HK-2 (cell line): ENCODE results near the gene SEL1L3.

Source experiments
- DNase-seq: peaks from one replicate; pipeline ENCODE4 v3.0.0-alpha.2; 2018; ENCODE audit not compliant: unreplicated experiment

Gene SEL1L3

DNA sequence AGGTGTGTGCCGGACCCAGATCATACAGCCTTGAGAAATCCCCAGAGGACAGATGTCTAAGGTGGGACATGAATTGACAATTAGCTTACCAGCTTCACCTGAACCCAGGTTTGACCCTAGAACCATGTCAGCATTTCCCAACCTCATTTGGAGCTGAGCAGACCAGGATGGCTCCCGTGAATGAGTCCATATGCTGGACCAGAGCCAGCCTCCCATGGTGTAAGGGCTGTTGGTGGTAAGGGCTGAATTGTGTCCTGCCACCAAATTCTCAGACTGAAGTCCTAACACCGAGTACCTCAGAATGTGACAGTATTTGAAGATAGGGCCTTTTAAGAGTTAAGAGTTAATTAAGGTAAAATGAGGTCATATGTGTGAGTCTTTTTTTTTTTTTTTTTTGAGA, 118.8 kb downstream of the SEL1L3 start:
- DNase-seq, result no peak

DNA sequence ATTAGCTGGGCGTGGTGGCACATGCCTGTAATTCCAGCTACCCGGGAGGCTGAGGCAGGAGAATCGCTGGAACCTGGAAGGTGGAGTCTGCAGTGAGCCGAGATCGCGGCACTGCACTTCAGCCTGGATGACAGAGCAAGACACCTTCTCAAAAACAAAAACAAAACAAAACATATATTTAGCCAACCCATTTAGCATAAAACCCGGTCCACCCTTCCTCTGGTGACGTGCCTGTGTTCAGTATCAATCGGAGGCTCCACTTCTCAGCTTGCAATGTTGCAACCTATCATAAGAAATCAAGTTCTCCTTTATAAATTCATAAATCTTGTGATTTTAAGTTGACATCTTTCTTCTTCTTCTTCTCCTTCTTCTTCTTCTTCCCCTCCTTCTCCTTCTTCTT, 133.2 kb downstream of the SEL1L3 start:
- DNase-seq, result no peak

DNA sequence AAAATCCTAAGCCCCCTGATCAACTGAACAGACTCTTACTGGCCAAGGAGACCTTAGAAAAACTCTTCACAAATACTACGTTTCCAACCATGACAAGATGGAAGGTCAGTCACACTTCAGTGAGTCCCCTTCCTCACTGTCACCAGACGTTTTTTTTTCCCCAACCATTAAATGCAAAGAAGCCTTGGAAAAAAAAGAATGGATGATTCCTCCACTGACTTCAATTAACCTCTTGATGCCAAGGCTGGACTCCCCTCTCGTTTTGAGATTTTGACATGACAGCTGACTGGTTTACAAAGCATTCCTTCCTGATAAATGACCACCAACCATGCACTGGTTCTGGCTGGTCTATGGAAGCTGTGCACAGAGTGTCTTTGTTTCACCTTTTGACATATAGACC, 133.9 kb downstream of the SEL1L3 start:
- no peak for DNase-seq

DNA sequence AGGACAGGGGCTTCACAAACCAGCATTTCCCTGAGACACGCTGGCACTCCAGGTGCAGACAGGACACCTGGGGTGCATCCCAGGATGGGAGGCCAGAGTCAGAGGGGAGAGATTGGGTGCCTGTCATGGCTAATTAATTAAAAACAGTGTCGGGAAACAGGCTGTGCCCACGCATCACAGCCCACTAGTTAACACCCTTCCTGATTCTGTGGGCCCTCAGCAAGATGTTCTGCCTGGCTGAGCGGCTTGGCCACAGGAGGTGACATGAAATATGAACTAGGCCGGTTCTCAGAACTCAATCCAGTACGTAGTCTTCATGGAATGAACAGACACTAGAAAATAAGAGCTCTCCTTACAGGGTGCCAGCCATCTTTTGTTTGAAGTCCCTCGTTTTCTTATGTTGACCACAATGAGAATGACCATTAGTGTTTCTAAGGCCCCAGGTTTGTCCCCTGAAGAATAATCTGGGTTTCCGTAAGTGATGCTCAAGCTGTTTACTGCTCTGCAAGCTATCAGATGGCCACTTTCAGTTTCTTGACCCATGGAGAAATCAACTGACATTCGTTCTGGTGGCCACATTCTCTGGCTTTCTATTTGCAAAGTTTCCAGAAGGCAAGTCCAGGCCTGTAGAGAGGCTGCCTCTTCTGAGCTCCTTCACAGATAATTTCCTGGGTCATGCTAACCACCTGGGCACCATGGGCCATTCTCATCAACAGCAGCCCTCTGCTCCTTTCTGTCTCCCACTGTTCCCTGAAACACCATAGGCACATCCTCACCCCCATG, 134.9 kb downstream of the SEL1L3 start:
- no peak for DNase-seq

DNA sequence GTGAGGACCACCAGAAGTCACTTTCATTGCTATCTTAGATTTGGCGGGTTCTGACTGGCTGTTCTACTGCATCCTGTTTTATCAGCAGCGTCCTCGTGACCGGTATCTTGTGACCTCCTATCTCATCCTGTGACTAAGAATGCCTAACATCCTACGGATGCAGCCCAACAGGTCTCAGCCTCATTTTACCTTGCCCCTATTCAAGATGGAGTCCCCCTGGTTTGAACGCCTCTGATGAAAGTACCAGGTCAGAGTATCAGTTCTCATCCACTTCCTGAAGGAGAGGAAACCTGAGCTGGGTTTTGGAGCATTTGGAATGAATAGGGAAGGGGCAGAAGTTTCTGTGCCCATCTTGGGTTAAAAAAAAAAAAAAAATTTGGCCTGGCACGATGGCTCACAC, 136.9 kb downstream of the SEL1L3 start:
- no peak for DNase-seq

DNA sequence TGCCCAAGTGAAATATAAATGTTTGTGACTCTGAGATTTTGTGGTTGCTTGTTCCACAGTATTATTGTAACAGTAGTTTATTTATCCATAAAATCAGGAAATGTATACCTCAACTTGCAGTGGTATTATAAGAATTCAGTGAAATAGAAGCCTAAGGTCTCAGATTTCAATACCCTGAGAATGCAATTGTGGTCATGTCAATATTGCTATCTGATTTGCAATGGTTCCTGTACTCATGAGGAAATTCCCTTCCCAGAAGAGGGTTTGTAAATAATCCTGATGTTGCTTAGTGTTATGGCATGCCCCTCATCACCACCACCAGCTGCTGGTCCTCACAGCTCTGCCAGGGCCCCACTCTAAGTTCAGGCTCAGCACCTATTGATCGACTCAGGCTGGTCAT, 139.4 kb downstream of the SEL1L3 start:
- DNase-seq, result no peak

DNA sequence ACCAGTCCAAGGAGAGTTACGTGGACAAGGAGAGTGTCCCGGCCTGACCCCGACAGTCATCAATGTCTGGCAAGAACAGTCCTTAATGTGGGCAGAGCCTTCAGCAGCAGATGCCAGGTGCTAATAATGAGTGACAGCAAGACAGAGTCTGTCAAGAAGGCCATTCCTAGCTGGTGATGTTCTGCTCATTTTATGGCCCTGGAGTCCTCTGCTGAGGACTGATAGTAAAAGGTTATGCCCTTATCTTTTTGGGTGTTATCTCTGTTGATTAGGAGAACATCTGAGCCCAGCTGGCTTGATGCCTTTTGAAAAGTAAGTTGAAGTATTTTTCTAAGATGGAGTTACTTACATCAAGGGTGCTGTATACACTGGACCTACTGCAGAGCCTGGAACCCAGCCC, 139.8 kb downstream of the SEL1L3 start:
- no peak for DNase-seq

DNA sequence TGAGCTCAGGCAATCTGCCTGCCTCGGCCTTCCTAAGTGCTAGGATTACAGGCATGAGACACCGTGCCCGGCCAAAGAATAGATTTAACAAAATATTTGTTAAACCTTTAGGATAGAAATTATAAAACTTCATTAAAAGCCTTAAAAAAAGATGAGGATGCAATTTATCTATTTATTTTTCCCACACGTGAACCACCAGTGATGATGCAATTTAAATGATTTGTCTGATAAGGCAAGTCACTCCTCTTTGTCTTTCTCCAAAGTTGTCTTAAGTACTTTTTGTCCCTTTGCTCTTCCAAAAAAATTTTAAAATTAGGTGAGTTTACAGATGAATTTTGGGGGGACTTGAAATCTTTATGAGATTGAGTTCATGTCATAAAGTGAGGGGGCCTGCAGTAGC, 149.0 kb downstream of the SEL1L3 start:
- DNase-seq, result no peak

DNA sequence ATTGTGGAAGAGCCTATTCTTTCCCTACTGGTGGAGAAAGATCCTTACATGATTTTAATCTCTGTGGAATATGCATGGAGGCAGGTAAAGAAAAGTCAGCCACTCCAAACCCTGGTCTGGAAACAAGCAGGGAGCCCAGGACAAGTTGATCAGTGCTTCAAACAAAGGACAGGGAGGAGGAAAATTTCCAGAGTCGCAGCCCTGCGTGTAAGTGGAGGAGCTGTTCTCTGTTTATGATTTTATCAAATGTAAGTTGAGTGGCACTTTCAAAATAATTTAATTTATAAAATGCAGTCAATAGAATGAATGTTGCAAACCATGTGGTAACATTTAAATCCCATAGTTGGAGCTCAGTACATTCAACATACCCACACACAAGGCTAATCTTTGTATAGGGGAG, 150.2 kb downstream of the SEL1L3 start:
- DNase-seq, result no peak

DNA sequence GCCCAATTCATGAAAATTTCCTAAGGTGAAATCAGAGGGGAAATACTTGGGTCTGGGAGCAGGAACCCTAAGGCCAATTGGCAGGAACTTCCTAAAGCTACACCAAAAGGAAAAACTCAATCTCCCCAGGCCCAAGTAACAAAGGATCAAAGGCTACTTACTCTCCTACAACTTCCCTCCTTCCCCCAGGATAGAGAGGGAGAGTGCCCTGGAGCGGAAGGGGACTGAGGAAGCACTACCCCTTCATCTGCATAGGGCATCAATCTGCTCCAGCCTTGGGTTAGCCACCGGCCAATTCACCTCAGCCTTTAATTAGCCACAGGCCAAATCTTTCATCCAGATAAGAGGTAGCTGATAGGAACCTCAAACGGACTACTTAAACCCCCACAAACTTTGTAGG, 152.2 kb downstream of the SEL1L3 start:
- no peak for DNase-seq

DNA sequence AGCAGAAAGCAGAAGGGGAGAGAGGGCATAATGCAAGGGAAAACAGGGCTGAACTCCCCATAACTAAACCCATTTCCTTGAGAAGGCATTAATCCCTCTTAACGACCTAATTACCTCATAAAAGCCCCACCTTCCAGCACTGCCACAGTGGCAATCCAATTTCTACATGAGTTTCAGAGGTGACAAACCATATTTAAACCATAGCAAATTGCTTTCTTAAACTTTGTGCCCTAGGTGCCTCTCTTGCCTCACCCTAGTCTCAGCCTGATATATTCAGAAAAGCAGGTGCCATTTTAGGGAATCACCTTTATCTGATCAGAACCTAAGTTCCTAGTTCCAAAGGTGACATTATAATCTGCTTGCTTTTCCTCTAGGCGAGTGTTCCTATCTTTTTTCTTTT, 158.3 kb downstream of the SEL1L3 start:
- no peak for DNase-seq

DNA sequence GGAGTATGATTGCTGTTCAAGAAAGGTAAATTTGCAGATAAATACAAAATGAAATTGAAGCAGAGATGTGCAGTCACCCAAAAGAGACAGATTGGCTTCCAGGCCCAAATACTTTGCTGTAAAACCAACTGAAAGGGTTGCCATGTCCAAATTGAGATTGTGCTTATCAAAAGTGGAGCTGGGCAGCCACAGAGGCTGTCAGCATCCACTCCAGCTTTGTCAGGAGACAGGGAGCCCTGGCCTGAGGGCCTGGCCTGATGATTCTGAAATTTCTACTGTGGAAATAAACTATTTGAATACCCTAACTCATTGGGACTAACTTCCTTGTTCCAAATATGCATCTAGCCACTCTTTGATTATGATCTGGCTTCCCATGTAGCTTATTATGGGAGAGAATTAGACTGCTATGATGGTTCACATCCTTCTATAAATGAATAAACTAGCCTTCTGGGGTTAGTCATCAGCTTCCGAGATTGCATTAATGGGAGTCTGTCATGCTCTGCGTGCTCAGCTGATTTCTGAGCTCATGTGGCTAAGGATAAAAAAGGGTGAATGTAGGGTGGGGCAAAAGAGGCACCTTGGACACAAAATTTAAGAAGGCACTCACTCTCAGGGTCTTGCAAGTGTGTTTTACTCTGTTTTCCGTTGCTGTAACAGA, 158.9 kb downstream of the SEL1L3 start:
- peak; percentile 31 for DNase-seq

DNA sequence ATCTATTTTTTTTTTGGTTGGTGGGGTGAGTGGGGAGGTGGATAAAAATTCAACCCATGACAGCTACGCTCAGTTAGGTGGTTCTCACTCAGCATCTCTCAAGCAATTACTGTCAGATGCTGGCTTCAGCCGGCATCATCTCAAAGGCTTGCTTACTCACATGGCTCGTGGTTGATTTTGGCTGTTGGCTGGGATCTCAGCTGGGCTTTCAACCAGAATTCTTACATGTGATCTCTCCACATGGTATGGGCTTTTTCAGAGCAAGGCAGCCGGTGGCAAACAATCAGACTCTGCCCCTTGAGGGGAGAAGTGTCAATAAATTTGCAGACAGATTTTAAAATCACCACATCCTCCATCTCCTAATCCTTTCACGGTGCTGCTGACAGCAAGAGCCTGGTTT, 159.9 kb downstream of the SEL1L3 start:
- peak; percentile 45 for DNase-seq

DNA sequence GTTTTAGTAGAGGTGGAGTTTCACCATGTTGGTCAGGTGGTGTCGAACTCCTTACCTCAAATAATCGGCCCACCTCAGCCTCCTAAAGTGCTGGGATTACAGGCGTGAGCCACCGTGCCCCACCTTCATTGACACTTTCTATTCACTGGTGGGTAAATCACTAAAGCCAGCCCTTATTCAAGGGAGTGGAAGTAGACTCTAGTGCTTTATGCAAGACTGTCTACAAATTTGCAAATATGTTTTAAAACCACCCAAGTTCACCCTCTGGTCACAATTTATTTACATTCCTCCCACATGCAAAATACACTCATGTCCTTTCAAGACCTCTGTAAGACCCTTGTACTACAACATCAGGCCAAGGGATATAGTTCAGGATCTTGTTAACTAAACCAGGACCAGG, 162.1 kb downstream of the SEL1L3 start:
- no peak for DNase-seq

DNA sequence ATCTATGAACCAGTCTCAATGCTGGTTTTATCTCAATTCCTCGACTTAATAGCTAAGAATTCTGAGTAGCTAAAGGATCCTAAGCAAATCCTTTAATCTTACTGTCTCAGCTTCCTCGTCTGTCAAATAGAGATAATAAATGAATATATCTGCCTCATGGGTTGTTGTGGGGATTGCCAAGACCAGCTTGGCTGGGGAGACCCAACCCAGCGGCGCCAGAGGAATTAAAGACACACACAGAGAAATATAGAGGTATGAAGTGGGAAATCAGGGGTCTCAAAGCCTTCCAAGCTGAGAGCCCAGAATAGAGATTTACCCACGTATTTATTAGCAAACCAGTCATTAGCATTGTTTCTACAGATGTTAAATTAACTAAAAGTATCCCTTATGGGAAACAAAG, 165.3 kb downstream of the SEL1L3 start:
- DNase-seq, result no peak
